GM12892 (cell line): ENCODE results near the gene NXPH1. TPM values are rescaled to one million over a fixed set of nuclear protein-coding genes. Genes with fewer than 3 reads are reported as not detected.

ENCODE experiments used
- DNase-seq: peaks from one replicate; pipeline ENCODE4 v3.0.0; 2011; ENCODE audit not compliant: insufficient read length
- FAIRE-seq: peaks from 2 replicates; lab custom pipeline; 2011; peaks lifted over from hg19 to GRCh38; lab: Jason Lieb, UNC
- POLR2A ChIP-seq: IDR thresholded peaks from 2 replicates; pipeline ENCODE4 v1.6.1; 2011; ENCODE audit warnings: low read depth, low read length, control low read depth
- POLR2AphosphoS5 ChIP-seq: IDR thresholded peaks from 2 replicates; pipeline ENCODE4 v1.6.1; 2011; ENCODE audit warnings: low read depth, low read length, control low read depth
- TAF1 ChIP-seq: IDR thresholded peaks from 2 replicates; pipeline ENCODE4 v1.6.1; 2011; ENCODE audit warnings: low read depth, mild to moderate bottlenecking, control low read depth, low read length, borderline replicate concordance
- polyA plus RNA-seq: library from polyadenylated mRNA; unstranded; fragments of >200 nt; gene quantifications from one replicate; pipeline ENCODE4 v1.2.1, GENCODE V29; 2012; ENCODE audit warnings: missing spikeins, inconsistent platforms; ENCODE audit not compliant: missing spikeins

The NXPH1 gene
- polyA plus RNA-seq, result not detected

- DNase-seq (peak; percentile 34), FAIRE-seq (no peak)
- no peak for TF ChIP-seq POLR2A
- TF ChIP-seq TAF1, result no peak
- TF ChIP-seq POLR2AphosphoS5, result no peak
Measured at GRCh38 chr7:8433477-8434289, at the start of gene NXPH1. Gene NXPH1, plus strand, starts transcription at chr7:8433609.

- TF ChIP-seq TAF1 (no peak), POLR2AphosphoS5 (no peak), POLR2A (no peak)
- peak; percentile 84 for FAIRE-seq
Measured at GRCh38 chr7:8384901-8385300, 48.5 kb upstream of the NXPH1 start.

GRCh38 chr7:8386926-8387550 is 46.4 kb upstream of the NXPH1 start:
- TF ChIP-seq POLR2AphosphoS5, result no peak
- no peak for TF ChIP-seq POLR2A
- no peak for TF ChIP-seq TAF1
- peak; percentile 87 for FAIRE-seq
- DNase-seq, result peak; percentile 7

More at GRCh38 chr7:8384901-8385300, 48.5 kb upstream of the NXPH1 start:
- no peak for DNase-seq

GRCh38 chr7:8387551-8388256 is 45.7 kb upstream of the NXPH1 start:
- DNase-seq (no peak), FAIRE-seq (peak; percentile 89)
- TF ChIP-seq TAF1, result no peak
- TF ChIP-seq POLR2A, result no peak
- no peak for TF ChIP-seq POLR2AphosphoS5

GRCh38 chr7:8388257-8388625 is 45.2 kb upstream of the NXPH1 start:
- DNase-seq (no peak), FAIRE-seq (no peak)
- TF ChIP-seq TAF1, result no peak
- no peak for TF ChIP-seq POLR2A
- no peak for TF ChIP-seq POLR2AphosphoS5

GRCh38 chr7:8389593-8390261 is 43.7 kb upstream of the NXPH1 start:
- DNase-seq (no peak), FAIRE-seq (peak; percentile 5)
- TF ChIP-seq POLR2A, result no peak
- TF ChIP-seq POLR2AphosphoS5, result no peak
- no peak for TF ChIP-seq TAF1

GRCh38 chr7:8390262-8390626 is 43.2 kb upstream of the NXPH1 start:
- TF ChIP-seq POLR2A (no peak), POLR2AphosphoS5 (no peak), TAF1 (no peak)
- DNase-seq (no peak), FAIRE-seq (no peak)

- FAIRE-seq, result peak; percentile 70
- no peak for DNase-seq
- TF ChIP-seq POLR2AphosphoS5 (no peak), TAF1 (no peak), POLR2A (no peak)
Measured at GRCh38 chr7:8391353-8392062, 41.9 kb upstream of the NXPH1 start.

GRCh38 chr7:8396294-8396693 is 37.1 kb upstream of the NXPH1 start:
- no peak for TF ChIP-seq POLR2A
- TF ChIP-seq POLR2AphosphoS5, result no peak
- TF ChIP-seq TAF1, result no peak
- FAIRE-seq, result no peak
- DNase-seq, result no peak

GRCh38 chr7:8408871-8409270 is 24.5 kb upstream of the NXPH1 start:
- FAIRE-seq, result no peak
- DNase-seq, result no peak
- TF ChIP-seq POLR2A (no peak), POLR2AphosphoS5 (no peak), TAF1 (no peak)

GRCh38 chr7:8411103-8411502 is 22.3 kb upstream of the NXPH1 start:
- no peak for FAIRE-seq
- DNase-seq, result no peak

More at GRCh38 chr7:8411103-8411502, 22.3 kb upstream of the NXPH1 start:
- TF ChIP-seq POLR2A (no peak), TAF1 (no peak), POLR2AphosphoS5 (no peak)
